Fibroblast of peridontal ligament (primary cell): ENCODE data around the gene KIAA1614.
"Not testable (repeated sequence)": the region's sequence is repeated elsewhere in the genome, so short reads cannot be mapped to it uniquely, and the experiment has no call there.

Experiments
- DNase-seq: peaks from one replicate; pipeline ENCODE4 v3.0.0-alpha.2; 2010; ENCODE audit errors: extremely low read depth

KIAA1614 gene

DNA sequence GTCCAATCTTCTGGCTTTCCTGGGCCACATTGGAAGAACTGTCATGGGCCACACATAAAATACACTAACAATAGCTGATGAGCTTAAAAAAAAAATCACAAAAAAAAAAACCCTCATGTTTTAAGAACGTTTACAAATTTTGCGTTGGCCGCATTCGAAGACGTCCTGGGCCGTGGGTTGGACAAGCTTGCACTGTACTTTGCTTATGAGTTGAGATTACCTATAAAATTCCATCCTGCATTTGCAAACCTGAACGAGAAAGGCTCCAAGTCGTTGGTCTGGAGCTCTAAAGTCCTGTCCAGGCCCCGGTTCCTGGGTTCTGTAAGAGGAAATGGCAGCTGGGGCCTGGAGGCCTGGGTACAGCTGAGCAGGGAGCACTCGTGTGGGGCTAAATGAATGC, 51.4 kb downstream of the KIAA1614 start:
- DNase-seq: no peak

DNA sequence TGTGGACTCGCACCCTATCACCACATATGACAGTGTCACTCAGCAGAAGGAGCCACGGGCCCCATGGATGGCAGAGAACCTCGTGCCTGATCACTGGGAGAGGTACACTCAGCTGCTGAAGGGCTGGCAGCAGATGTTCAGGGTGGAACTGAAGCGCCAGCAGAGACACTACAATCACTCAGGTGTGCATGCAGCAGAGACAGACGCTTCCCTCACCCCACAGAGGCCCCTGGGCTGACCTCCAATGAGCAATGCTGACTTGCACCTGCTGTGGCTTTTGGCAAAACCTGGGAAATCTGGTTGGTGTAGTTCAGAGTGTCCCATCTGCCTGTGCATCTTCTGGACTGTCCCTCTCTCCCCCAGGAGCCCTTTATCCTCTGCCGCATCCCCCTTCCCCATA, 51.9 kb downstream of the KIAA1614 start:
- DNase-seq: no peak

DNA sequence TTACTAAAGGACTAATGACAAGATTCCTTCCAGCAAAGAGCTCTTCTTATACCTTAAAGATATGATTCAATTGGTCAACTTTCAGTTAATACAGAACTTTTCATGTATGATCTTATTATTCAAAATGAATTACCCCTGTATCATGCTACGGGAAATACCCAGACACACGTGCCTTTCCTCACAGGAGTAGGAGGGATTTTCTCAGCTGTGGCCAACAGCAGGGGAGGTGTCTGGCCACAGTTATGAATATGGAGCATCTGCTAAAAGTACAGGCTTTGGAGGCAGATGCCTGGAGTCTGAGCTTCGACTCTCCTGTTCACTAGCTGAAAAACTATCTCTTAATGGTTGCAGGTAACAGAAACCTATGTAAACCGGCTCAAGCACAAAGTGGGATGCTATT, 53.6 kb downstream of the KIAA1614 start:
- DNase-seq: no peak

GRCh38 chr1:180966744-180967536, 54.2 kb downstream of the KIAA1614 start:
- no peak for DNase-seq

GRCh38 chr1:180967558-180967957, 54.9 kb downstream of the KIAA1614 start:
- no peak for DNase-seq

DNA sequence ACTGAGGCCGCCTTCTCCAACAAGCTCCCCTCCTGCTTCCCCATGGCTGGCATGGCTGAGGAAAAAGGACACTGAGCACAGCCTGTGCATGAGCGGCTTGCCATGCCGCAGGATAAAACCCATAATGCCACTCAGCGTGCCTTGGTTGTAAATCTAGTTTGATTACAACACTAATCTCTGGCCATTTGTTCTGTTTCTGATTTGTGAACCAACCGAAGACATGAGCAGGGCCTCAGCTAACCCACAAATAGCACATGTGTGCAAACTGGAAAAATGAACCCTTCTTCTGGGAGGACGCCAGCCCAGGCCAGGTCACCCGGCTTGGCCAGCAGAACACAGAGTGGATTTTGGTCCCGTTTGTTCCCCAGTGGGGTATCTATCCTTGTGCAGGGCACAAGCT, 56.1 kb downstream of the KIAA1614 start:
- DNase-seq: not testable (repeated sequence)

DNA sequence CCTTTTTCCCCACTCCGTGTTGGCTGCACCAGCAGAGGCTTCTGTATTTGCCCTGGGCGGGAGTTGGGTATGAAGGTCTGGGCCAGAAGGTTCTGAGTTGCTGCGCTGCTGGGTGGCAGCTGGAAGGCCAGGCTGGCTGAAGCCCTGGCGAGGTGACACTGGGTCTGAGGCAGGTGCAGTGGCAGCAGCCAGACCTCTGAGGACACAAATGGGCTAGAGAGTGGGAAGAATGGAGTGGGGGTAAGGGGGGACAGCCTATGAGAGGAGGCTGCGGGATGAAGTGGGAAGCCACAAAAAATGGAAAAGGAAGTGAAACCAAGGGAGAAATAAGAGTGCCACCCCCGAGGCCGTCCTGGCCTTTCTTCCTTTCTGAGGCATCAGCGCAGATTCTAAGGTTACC, 56.7 kb downstream of the KIAA1614 start:
- DNase-seq: no peak

DNA sequence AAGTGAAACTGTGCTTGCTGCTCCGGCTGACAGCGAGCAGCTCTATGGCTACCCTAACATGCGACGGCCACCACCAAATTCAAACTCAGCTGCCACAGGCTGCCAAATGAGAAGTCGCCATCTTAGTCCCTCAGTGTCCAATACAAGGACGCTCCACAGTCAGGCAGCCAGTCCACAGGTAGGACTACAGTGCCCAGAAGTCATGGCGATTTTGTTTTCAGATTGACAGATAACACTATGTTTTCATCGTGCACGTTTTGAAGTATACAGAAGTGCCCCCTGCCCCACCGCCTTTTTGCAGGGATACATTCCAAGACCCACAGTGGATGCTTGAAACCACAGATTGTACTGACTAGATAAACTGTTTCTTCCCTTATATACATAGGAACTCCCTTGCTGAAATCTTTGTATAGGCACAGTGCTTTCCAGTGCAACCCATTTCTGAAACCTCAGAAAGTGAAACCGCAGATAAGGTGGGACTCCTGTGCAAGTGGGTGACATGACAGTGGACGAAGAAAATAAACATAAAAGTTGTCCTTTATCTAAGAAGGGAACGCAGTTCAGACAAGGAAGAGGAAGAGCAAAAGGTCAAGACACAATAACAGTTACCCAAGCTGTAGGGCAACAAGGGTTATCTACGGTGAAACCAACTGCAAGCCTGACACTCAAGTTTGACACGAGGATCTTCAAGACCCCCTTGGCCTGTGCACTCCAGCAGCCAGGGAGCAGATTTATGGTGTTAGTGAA, 57.8 kb downstream of the KIAA1614 start:
- no peak for DNase-seq

DNA sequence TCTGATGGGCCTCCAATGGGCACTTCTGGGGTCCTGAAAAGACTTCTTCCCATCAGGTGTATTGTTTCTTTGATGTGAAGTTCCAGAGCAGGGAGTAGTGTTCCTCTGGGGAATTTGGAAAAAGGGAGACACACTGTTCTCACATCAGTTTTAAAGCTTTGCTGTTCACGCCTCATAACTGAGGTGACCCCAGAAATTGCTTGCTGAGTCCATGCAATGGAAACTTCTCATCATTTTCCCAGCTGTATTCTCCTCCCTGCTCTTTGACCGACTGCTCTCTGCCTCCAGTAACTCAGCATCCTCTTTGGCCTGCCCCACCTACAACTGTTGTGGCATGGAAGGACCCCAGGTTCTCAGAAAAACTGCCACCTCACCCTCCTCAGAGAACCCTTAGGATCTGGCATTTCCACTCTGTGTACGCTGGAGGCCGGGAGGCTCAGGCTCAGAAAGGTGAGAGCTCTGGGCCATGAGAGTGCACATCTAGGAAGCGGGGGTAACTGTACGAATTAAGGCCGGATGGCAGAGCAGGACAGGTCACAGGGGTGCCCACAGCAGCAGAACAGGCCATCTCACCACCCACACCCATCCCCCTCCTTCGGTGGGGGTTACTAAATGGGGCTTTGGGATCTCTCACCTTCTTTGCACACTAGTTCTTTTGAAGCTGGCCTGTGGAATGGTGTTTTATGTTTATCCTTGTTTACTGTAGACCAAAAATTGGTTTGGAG, 58.7 kb downstream of the KIAA1614 start:
- no peak for DNase-seq

DNA sequence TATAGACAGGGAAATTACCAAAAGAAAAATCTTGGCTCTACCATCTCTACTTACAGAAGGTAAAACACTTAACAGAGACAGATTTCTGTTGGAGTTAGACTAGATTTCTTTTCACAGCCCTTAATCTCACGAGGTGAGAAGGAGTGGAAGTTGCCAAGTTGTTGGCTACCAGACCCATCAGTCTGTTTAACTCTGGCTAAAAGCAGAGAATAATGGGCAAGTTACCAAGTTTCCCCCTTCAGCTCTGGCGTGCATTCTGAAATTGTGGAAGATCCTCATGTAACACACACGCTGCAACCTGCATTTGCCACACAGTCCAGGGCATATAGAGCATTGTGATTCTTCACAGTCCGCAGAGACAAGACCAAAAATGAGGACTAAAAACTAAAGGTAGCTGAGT, 60.7 kb downstream of the KIAA1614 start:
- no peak for DNase-seq

DNA sequence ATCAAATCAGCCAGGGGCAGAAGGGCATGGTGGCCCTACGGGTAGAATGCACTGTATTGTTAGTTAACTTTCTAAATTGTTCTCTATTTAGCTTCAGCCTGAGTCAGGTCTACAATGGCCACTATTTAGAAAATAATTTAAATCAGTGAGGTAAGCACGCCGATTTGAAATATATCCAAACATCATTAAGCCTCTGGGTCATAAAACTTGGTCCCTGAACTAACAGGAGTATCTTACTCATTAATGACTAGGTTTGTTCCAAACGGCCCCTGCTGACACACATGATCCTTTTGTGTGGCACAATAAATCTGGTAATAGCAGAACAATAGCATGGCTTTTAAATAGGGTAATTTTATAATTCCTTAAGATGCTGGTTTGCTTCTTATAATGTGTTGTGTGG, 61.5 kb downstream of the KIAA1614 start:
- DNase-seq: no peak

GRCh38 chr1:180975551-180975950, 62.9 kb downstream of the KIAA1614 start:
- peak; percentile 10 for DNase-seq

DNA sequence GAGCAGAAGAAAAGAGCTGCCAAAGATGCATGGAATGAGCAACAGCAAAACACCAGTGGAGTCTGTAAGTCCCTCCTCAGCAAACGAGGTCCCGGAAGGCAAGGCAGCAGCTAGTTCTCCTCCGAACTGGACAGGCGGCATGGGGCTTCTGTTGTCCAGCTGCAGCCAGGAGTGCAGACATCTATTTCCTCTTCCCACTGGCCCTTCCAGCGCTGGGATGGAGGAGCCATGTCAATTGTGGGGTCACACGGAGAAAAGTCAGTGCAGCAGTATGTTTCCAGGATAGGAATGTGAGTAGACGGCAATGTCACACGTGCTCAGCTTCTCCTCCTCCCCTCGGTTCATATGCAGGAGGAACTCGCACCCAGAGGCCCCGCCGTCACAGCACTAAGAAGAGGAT, 63.5 kb downstream of the KIAA1614 start:
- DNase-seq: no peak

DNA sequence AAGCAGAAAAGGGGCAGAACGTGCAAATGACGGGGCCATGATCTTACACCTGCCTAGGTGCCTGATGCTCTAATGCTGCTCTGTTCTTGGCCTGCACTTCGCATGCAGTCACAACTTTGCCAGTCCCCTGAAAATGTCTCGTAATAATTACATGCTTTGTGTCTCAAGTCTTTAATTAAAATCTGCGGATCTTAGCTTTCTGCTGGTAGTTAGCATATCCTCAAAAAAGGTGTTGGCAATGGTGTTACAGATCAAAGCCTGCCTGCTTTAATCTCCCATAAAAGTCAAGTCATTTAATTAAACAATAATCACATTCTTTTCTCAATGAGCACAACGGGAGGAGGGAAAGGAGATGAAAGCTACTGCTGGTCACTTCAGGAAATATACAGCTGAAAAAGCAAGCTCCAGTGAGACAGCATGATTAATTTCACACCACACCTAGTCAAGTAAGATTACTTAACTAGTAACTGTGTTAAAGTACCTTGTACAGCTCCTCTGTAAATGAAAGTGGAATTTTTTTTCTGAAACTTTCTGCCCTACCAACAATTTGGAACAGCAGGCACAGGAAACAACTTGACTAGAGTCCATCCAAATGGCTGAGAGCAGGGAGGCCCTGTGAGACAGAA, 64.1 kb downstream of the KIAA1614 start:
- no peak for DNase-seq

DNA sequence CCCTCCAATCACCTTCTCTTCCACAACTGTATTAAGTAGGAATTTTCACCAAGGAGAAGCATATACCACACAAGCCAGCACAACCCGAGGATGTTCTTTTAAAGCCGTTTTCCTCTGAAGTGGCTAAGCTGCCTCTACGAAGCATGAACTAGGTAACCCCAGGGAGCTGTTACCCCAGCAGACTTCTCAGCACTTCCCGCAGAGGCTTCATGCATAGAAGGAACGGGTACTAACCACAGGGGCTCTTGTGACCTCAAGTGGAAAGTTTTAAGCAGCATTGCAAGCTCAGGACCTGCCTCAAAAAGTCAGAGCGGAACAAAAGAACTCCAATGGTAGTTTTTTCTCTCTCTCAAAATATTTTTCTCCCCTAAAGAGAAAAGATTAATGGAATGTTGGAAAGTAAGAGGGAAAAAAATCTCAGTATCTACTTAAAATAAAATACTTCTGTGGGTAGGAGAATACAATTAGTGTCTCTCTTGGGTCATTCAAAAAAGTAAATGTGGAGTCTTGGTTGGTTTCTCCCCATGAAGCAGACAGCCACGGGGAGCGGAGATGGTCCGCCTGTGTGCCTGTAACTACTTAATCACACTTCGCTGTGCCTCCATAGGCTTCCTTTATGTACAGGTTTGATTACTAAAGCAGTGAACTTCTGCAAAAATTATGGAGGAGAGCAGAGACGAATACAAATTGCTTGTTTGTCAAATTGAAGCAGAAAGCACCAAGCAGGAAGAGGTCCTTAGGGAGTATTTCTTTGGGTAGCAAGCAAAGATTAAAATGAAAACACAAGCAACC, 69.1 kb downstream of the KIAA1614 start:
- no peak for DNase-seq

- no peak for DNase-seq
These were observed 69.7 kb downstream of the KIAA1614 start for GRCh38 chr1:180982422-180982821.

GRCh38 chr1:180988253-180988752, 75.6 kb downstream of the KIAA1614 start:
- no peak for DNase-seq

DNA sequence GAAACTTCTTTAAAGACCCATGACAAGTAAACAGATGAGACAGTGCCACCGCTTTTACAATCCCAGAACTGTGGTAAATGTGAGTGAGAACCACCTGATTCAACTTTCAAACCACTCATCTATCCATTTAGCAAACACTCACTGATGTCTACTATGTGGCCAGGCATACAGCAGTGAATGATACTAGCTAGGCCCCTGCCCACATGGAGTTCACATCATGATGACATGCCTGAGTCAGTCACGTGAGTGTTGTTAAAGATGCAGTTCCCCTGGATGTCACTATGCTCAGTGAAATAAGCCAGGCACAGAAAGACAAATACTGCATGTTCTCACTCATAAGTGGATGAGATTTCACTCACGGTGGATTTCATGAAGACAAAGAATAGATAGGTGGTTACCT, 81.6 kb downstream of the KIAA1614 start:
- DNase-seq: no peak

DNA sequence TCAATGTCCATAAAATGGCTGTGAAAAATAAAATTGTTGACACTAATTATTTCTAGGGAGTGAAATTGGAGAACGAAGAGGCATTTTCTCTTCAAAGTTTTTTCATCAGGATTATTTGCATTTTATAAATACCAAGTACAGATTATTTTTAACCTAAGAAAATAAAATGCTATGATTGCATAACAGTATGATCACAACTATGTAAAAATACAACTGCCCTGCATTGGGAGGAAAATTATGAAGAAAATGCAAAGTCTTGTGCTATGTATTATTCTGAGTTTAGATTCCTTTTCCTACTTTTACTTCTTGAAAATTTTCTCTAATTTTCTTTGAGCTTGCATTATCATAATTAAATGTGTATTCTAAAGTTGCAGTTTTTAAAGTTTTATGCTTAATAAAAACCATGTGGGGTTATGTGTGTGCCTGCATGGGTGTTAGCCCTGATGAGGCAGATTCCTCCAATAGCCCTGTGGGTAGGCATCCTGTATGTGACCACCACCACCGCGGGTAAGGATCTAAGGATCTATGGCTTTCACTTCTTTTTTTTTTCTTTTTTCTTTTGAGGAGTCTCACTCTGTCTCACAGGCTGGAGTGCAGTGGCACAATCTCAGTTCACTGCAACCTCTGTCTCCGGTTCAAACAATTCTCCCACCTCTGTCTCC, 85.3 kb downstream of the KIAA1614 start:
- peak; percentile 12 for DNase-seq
